Epithelial cell of esophagus (primary cell): ENCODE data around the gene PAPSS2.

ENCODE experiments used
- DNase-seq: peaks from one replicate; pipeline ENCODE4 v3.0.0; 2010; ENCODE audit warnings: low read depth
- H3K4me3 ChIP-seq: 2 replicates; pipeline ENCODE4 v1.5.1; 2011; ENCODE audit warnings: mild to moderate bottlenecking, low read length, control low read depth
- TF ChIP-seq, protein P1 (sequence below): IDR thresholded peaks from 2 replicates; pipeline ENCODE4 v1.5.1; 2011; ENCODE audit warnings: low read depth, mild to moderate bottlenecking, low read length, control low read depth, inconsistent platforms; ENCODE audit not compliant: insufficient read depth; ENCODE audit errors: missing control alignments

Gene PAPSS2

DNA sequence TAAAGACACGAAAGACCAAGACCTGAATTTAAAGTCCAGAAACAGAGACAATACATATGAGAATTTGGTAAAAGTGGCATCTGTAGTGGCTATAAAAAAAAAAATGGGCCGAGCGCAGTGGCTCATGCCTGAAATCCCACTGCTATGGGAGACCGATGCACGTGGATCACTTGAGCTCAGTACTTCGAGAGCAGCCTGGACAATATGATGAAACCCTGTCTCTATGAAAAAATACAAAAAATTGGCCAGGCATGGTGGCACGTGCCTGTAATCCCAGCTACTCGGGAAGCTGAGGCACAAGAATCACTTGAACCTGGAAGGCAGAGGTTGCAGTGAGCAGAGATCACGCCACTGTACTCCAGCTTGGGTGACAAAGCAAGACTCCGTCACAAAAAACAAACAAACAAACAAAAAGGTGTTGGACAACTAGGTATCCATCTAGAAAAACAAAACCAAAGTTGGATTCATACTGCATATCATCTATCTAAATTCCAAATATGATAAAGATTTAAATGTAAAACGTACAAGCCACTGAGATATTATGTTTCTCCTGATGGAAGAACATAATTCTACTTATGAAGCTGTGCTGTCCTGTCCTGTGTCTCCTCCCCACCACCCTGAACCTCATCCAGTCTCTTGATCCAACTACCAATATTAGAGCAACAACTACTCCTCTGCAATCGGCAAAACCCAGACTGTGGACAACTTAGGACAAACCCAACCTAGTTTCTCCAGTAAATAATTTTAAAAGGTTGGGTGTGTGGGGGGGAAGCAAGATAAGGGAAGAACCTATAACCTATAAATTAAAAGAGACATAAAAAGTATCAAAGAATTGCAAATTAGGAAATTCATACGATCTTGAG lies 104.6 kb downstream of the PAPSS2 start:
- no peak overlapping the region for H3K4me3 ChIP-seq
- DNase-seq, result no peak
- TF ChIP-seq, protein P1, sequence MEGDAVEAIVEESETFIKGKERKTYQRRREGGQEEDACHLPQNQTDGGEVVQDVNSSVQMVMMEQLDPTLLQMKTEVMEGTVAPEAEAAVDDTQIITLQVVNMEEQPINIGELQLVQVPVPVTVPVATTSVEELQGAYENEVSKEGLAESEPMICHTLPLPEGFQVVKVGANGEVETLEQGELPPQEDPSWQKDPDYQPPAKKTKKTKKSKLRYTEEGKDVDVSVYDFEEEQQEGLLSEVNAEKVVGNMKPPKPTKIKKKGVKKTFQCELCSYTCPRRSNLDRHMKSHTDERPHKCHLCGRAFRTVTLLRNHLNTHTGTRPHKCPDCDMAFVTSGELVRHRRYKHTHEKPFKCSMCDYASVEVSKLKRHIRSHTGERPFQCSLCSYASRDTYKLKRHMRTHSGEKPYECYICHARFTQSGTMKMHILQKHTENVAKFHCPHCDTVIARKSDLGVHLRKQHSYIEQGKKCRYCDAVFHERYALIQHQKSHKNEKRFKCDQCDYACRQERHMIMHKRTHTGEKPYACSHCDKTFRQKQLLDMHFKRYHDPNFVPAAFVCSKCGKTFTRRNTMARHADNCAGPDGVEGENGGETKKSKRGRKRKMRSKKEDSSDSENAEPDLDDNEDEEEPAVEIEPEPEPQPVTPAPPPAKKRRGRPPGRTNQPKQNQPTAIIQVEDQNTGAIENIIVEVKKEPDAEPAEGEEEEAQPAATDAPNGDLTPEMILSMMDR, result no peak

DNA sequence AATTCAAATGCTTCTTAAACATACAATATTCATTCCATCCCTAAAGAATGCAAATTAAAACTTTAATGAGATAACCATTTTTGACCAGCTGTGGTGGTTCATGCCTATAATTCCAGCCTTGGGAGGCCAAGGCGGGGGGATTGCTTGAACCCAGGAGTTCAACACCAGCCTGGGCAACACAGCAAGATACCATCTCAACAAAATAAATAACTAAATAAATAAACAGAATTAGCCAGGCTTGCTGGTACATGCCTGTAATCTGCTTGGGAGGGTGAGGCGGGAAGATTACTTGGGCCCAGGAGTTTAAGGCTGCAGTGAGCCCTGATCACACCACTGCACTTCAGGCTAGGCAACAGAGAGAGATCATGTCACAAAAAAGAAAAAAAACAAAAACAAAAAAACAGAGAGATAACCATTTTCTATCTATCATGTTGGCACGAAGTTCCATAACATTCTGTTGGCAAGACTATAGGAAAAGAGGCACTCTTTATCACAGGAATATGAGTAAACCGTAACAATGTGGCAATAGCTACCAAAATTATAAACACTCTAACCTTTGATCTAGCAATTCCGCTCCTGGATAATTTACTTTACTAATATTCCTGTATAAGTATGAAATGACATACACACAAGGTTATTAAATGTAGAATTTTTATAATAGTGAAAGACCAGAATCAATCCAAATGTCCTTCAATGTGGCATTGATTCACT lies 106.1 kb downstream of the PAPSS2 start:
- TF ChIP-seq, protein P1, result no peak
- no peak overlapping the region for H3K4me3 ChIP-seq
- DNase-seq, result no peak

DNA sequence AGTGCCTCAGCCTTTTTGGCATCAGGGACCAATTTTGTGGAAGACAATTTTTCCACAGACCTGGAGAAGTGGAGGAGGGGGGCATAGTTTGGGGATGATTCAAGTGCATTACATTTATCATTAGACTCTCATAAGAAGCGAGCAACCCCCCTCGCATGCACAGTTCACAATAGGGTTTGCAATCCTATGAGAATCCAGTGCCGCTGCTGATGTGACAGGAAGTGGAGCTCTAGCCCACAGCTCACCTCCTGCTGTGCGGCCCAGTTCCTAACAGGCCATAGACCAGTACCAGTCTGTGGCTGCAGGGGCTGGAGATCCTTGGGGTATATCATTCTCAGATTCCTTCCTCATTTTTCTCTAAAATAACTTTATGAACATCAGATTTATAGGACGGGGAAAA lies 107.6 kb downstream of the PAPSS2 start:
- H3K4me3 ChIP-seq, result no peak overlapping the region
- DNase-seq, result no peak
- TF ChIP-seq, protein P1, result no peak

DNA sequence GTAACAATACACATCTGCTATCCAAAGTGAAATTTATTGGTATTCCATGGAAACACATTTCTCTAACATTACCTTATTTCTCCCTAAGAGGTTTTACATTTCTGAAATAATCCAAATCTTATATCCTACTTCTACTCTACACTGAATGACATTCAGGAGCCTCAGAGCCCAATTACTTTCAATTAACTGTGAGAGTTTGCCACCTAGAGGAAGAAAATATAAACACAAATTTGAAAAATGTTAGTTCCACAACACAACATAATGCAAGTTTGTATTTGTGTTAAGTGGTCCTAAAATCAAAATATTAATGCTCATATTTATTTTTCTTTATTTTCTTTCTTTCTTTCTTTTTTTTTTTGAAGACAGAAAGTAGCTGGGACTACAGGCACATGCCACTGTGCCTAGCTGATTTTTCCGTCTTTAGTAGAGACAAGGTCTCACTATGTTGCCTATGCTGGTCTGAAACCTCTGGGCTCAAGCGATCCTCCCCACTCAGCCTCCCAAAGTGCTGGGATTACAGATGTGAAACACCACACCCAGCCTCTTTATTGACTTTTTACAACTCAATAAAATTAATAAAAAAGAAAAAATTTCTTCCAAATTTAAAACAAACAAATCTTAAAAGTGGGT lies 112.3 kb downstream of the PAPSS2 start:
- TF ChIP-seq, protein P1, result peak; percentile 43
- H3K4me3 ChIP-seq, result no peak overlapping the region
- peak; percentile 39 for DNase-seq

DNA sequence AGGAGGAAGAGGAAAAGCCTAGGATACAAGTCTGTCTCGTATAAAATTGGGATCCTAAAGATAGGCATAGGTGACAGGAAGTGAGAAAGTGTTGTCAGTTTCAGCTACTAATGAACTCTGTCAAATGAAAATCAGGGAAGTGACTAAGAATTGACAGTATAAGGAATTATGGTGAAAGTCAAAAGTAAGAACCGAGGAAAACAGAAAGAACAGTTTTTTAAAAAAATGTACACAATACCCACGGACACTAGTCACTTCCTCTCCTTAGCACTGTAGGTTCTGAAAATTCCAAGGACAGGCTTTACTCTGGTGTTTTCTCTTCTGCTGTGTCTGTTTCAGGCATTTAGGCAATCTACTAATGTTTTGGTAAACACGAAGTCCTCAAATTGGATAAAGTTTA lies 116.1 kb downstream of the PAPSS2 start:
- DNase-seq, result peak; percentile 13
- TF ChIP-seq, protein P1, result no peak
- no peak overlapping the region for H3K4me3 ChIP-seq

DNA sequence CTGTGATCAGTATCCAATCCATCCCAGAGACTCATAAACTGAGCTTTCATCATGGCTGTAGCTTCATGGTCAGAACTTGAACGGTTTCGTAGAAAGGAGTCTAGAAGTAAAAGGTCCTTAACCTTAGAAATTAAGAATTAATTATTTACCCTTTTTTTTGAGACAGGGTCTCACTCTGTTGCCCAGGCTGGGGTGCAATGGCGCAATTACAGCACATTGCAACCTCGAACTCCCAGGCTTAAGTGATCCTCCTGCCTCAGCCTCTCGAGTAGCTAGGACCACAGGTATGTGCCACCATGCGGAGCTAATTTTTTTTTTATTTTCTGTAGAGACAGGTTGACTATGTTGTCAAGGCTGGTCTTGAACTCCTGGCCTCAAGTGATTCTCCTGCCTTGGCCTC lies 116.7 kb downstream of the PAPSS2 start:
- H3K4me3 ChIP-seq, result no peak overlapping the region
- no peak for DNase-seq
- TF ChIP-seq, protein P1, result no peak
